ENCODE results near the gene INHA.

Gene INHA

GRCh38 chr2:219608399-219608964 is 36.4 kb downstream of the INHA start:
- in situ Hi-C loops (cut with HindIII; ENCODE audit: low sequenced_read_pairs): no loop called here
- H3K4me3 ChIP-seq (ENCODE audit: low read depth, low read length): no peak overlapping the region
- no peak for DNase-seq (ENCODE audit: low read depth)
- TF ChIP-seq CTCF (IDR thresholded peaks at IDR 0.05; ENCODE audit: low read depth, low read length, missing control alignments): no peak

DNA sequence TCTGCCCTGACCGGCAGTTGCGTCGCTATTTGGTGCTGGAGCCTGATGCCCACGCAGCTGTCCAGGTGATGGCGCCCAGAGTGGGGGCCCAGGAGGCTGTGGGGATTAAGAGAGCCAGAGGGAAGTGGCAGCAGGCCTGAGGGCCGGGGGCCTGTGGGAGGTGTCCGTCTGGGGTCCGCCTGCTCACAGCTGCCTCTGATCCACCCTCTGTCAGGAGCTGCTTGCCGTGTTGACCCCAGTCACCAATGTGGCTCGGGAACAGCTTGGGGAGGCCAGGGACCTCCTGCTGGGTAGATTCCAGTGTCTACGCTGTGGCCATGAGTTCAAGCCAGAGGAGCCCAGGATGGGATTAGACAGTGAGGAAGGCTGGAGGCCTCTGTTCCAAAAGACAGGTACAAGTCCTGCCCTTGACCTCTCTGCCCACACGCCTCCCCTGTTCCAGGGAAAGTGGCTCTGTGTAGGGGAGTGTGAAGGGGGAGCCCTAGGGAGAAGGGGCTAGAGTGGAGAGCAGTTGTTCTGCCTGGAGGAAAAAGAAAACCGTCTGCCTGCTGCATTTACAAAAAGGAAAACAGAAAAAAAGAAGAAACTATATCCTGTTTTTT is 37.1 kb downstream of the INHA start:
- in situ Hi-C loops (cut with HindIII; ENCODE audit: low sequenced_read_pairs): no loop called here
- no peak for DNase-seq (ENCODE audit: low read depth)
- no peak overlapping the region for H3K4me3 ChIP-seq (ENCODE audit: low read depth, low read length)
- TF ChIP-seq CTCF (IDR thresholded peaks at IDR 0.05; ENCODE audit: low read depth, low read length, missing control alignments): no peak

- TF ChIP-seq CTCF (IDR thresholded peaks at IDR 0.05; ENCODE audit: low read depth, low read length, missing control alignments): no peak
- no peak for DNase-seq (ENCODE audit: low read depth)
- no peak overlapping the region for H3K4me3 ChIP-seq (ENCODE audit: low read depth, low read length)
- in situ Hi-C loops (cut with HindIII; ENCODE audit: low sequenced_read_pairs): no loop called here
These were observed 39.2 kb downstream of the INHA start for GRCh38 chr2:219611306-219611705.

DNA sequence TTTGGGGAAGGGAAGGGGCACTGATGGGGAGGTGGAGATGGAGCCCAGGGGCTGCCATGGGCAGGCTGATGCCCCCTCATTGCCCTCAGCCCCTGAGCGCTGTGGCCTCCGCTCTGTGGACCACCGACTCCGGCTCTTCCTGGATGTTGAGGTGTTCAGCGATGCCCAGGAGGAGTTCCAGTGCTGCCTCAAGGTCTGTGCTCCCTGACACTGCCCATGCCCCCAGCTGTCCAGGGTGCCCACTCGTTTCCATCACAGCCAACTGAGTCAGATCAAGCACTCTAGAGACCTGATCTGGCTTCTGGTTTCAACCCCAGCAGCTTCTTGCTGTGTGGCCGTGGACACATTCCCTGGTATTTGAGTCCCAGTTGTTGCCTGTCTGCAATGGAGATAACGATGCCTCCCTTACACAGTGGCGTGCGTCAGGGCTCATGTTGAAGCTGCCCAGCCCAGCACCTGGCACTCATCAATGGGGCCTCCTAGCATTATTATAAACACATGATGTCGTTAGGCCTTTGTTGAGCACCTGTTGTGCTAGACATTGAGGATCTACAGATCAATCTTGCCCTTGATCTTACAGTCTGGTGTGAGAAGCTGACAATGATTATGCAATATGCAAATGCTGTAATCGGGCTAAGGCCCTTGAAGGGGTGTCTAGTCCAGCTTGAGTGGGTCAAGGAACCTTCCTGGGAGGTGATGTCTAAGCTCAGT is 39.9 kb downstream of the INHA start:
- in situ Hi-C loops (cut with HindIII; ENCODE audit: low sequenced_read_pairs): no loop called here
- DNase-seq (ENCODE audit: low read depth): no peak
- H3K4me3 ChIP-seq (ENCODE audit: low read depth, low read length): no peak overlapping the region
- no peak for TF ChIP-seq CTCF (IDR thresholded peaks at IDR 0.05; ENCODE audit: low read depth, low read length, missing control alignments)

DNA sequence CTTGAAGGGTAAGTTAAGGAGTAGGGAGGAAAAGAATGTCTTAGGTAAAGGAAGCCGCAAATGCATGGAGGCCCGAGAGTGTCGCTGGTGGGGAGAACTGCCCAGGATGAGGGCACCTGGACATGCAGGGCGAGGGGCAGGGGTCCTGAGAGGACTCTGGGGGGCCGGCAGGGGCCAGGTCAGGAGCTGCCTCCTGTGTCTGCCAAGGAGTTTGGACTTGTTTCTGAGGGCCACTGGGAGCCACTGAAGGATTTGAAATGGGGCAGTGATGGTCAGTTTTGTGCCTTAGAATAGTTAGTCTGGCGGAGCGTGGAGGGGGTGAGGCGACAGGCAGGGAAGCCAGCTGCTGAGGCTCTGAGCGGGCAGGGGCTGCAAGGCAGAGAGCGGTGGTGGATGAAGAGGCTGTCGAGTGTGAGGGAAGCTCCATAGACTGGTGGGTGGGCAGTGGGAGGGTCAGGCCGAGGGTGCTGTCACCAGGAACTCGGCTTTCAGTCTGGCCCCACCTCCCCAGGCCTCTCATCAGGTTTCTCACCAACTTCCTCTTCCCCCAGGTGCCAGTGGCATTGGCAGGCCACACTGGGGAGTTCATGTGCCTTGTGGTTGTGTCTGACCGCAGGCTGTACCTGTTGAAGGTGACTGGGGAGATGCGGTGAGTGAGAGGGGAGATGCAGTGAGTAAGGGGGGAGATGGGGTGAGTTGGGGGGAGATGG is 40.6 kb downstream of the INHA start:
- no peak for TF ChIP-seq CTCF (IDR thresholded peaks at IDR 0.05; ENCODE audit: low read depth, low read length, missing control alignments)
- no peak for DNase-seq (ENCODE audit: low read depth)
- in situ Hi-C loops (cut with HindIII; ENCODE audit: low sequenced_read_pairs): no loop called here
- no peak overlapping the region for H3K4me3 ChIP-seq (ENCODE audit: low read depth, low read length)

- DNase-seq (ENCODE audit: low read depth): no peak
- no peak for TF ChIP-seq CTCF (IDR thresholded peaks at IDR 0.05; ENCODE audit: low read depth, low read length, missing control alignments)
- H3K4me3 ChIP-seq (ENCODE audit: low read depth, low read length): no peak overlapping the region
- in situ Hi-C loops (cut with HindIII; ENCODE audit: low sequenced_read_pairs): no loop called here
These were observed 41.5 kb downstream of the INHA start for GRCh38 chr2:219613461-219614070.
